ENCODE results near the gene KDM6B.

KDM6B gene

DNA sequence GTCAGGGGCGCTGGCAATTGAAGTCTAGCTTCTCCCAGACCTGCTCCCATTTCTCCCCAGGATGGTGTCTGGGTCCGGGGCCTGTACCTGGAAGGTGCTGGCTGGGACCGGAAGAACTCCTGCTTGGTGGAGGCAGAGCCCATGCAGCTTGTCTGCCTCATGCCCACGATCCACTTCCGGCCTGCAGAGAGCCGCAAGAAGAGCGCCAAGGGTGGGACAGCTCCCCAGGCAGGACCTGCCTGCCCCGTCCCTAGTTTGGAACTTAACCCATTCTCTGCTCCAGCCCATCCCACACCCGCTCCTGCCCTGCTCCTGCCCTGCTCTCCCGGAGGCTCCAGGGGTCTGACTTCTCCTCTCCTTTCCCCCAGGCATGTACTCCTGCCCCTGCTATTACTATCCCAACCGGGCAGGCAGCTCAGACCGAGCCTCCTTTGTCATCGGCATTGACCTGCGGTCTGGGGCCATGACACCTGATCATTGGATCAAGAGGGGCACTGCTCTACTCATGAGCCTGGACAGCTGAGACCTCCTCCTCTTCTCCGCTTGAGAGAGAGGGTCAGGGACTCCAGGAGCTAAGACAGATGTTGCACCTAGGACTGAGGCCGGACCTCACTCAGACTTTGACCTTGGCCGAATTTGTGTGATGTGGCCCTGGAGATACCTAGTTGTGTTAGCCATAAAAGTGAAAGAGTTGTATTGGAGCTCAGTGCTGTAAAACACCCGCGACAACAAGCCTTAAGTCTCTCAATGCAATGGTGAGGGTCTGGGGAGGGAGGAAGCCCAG is 814 bp upstream of the KDM6B start:
- H3K4me3 ChIP-seq (ENCODE audit: low read depth in 1 of 2, low read length in 1 of 2): peak overlapping the region; percentile 93 to 98
- no peaks in the 10 kb centered on the region for H3K9me3 ChIP-seq
- H3K27me3 ChIP-seq: peaks cover 4% of the 10 kb centered on the region
- no peaks in the 10 kb centered on the region for H3K36me3 ChIP-seq
- peaks cover 29 to 31% of the 10 kb centered on the region in 2 experiments for H3K4me1 ChIP-seq (ENCODE audit: control insufficient read depth in 1 of 2, insufficient read depth in 1 of 2, low read depth in 1 of 2, low read length in 1 of 2)
- TF ChIP-seq, protein P1, sequence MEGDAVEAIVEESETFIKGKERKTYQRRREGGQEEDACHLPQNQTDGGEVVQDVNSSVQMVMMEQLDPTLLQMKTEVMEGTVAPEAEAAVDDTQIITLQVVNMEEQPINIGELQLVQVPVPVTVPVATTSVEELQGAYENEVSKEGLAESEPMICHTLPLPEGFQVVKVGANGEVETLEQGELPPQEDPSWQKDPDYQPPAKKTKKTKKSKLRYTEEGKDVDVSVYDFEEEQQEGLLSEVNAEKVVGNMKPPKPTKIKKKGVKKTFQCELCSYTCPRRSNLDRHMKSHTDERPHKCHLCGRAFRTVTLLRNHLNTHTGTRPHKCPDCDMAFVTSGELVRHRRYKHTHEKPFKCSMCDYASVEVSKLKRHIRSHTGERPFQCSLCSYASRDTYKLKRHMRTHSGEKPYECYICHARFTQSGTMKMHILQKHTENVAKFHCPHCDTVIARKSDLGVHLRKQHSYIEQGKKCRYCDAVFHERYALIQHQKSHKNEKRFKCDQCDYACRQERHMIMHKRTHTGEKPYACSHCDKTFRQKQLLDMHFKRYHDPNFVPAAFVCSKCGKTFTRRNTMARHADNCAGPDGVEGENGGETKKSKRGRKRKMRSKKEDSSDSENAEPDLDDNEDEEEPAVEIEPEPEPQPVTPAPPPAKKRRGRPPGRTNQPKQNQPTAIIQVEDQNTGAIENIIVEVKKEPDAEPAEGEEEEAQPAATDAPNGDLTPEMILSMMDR (IDR thresholded peaks at IDR 0.05): no peak
- H3K27ac ChIP-seq: peak overlapping the region; percentile 97

DNA sequence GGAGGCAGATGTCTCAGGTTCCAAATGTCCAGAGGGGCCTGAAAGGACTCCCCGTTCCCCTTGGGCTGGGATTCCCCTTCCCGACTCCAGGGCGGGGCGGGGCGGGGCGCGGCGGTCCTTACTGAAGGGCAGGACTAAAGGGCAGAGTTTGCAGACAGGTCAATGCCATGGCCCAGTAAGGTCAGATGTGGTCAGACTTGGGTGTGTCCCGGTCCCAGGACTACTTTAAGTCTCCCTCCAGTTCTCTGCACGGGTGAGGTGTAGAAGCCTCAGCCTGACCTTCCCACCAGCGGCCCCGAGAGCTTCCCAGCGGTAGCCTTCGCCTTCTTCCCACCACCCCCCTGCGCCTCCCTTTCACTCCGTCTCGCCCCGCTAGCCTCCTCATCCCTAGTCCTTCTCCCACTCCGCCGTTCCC is 532 bp downstream of the KDM6B start:
- Histone ChIP-seq H3K9me3 (no peaks in the 10 kb centered on the region), H3K27ac (peak overlapping the region; percentile 97), H3K4me1 (ENCODE audit: control insufficient read depth in 1 of 2, insufficient read depth in 1 of 2, low read depth in 1 of 2, low read length in 1 of 2) (peaks cover 39 to 41% of the 10 kb centered on the region in 2 experiments), H3K36me3 (peaks cover 5% of the 10 kb centered on the region), H3K27me3 (peaks cover 3% of the 10 kb centered on the region), H3K4me3 (ENCODE audit: low read depth in 1 of 2, low read length in 1 of 2) (peak overlapping the region; percentile 93 to 98)
- TF ChIP-seq, protein P1 (IDR thresholded peaks at IDR 0.05): no peak

DNA sequence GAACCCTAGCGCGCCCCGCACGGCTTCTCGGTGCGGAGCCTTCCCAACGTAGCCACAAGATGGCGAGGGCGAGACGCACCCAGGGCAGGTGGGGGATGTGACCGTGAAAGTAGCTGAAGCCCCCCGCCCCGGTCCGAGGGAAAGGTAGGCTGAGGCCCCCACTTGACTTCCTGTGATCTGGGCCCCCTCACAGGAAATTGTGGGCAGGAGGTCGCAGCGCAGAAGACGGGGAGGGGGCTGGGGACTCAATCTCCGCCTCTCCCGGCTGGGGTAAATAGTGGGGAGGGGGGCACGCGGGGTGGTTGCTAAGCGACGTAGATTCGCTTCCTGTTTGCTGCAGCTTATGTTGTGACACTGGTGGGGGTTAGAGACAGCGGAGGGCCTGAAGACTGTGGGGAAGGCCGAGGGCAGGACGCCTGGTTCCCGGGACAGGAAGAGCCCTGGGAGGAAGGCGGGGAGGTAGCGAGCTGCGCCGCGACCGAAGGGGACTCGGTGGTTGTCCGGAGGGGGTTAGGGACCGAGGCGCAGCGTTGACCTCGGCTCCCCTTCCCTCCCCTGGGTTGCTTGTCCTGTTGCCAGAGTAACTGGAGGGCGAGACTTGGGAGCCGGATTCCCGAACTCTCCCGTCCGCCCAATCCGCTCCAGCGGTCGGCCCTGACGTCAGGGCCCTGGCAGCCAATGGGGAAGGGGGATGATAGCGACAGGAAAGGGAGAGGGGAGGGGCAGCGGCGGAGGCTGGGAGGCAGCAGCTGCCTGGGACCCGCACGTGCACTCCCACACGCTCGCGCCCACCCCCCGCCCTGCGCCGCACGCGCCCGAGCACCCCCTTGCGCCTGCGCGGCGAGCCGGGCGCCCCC is 1.2 kb downstream of the KDM6B start:
- Histone ChIP-seq H3K4me3 (ENCODE audit: low read depth in 1 of 2, low read length in 1 of 2) (peak overlapping the region; percentile 93 to 98), H3K27me3 (peaks cover 3% of the 10 kb centered on the region), H3K4me1 (ENCODE audit: control insufficient read depth in 1 of 2, insufficient read depth in 1 of 2, low read depth in 1 of 2, low read length in 1 of 2) (peaks cover 46 to 47% of the 10 kb centered on the region in 2 experiments), H3K27ac (peak overlapping the region; percentile 97), H3K36me3 (peaks cover 12% of the 10 kb centered on the region), H3K9me3 (no peaks in the 10 kb centered on the region)
- TF ChIP-seq, protein P1 (IDR thresholded peaks at IDR 0.05): peak; percentile 90

DNA sequence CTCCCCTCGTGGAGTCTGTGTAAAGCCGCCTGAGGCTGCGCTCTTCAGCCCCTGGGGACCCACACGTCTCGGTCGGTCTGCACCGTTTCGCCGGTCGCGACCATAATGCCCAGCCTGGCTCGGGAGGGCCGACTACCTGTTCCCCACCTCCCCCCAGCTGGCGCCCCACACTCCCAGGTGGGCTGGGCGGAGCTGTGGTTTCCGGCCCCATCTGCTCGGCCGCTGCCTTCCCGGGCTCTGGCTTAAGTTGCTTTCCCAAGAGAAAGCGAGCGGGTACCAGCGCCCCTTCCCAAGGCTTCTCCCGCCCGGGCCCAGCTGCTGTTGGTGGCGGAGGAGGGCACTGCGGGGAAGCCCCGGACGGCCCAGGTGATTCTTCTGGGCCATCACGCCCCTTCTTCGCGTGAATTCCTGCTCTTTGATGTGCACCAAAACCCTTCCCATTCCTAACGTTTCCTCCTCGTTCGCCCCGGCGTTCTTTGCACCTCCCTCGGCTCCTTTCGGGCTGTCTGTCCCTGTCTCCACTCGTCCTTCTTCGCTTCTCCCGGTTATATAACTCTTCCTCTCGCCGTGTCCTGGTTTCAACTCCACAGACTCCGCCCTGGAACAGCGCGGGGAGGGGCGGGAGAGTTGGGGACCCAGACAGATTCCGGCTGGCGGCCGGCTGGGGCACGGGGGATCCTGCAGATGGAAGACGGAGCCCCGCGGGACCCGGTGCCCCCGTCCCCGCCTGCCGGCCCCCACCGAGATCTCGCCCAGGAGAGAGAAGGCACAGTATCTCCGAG is 2.0 kb downstream of the KDM6B start:
- TF ChIP-seq, protein P1 (IDR thresholded peaks at IDR 0.05): no peak
- Histone ChIP-seq H3K4me1 (ENCODE audit: control insufficient read depth in 1 of 2, insufficient read depth in 1 of 2, low read depth in 1 of 2, low read length in 1 of 2) (peaks cover 54 to 55% of the 10 kb centered on the region in 2 experiments), H3K36me3 (peaks cover 20% of the 10 kb centered on the region), H3K4me3 (ENCODE audit: low read depth in 1 of 2, low read length in 1 of 2) (peak overlapping the region; percentile 93 to 98), H3K27me3 (peaks cover 3% of the 10 kb centered on the region), H3K9me3 (no peaks in the 10 kb centered on the region), H3K27ac (peak overlapping the region; percentile 97)

Measured in neutrophil (primary cell).